IMR-90 (cell line): ENCODE results near the gene PC. TPM values are rescaled to one million over a fixed set of nuclear protein-coding genes. Genes with fewer than 3 reads are reported as not detected.

Experiments used
- ATAC-seq: fragments of 200-7000 bp; cut with Tn5 transposase; 2 replicates; pipeline ENCODE4 v1.9.1; 2020; ENCODE audit warnings: low read depth, mild to moderate bottlenecking, moderate library complexity
- BruUV-seq: library from RNA; stranded (reverse); fragments of 400-500 nt; replicated peaks from 2 replicates; lab custom pipeline; 2021; lab: Mats Ljungman, UMichigan
- CTCF ChIA-PET: fragments of 300-600 bp; formaldehyde crosslinking; extraction: SDS; loops from one replicate; lab custom pipeline; 2021; ENCODE audit warnings: antibody characterized with exemption; lab: Yijun Ruan, JAX
- POLR2A ChIA-PET: fragments of 300-600 bp; sonication (Branson Sonifier 250); formaldehyde crosslinking; loops from one replicate; lab custom pipeline; 2022; ENCODE audit warnings: antibody characterized with exemption; ENCODE audit not compliant: unreplicated experiment; lab: Charles Lee
- DNase-seq: peaks from one replicate; pipeline ENCODE4 v3.0.0; 2013
- H2AFZ ChIP-seq: replicated peaks from 2 replicates; pipeline ENCODE3; 2013; ENCODE audit warnings: low read length, mild to moderate bottlenecking; ENCODE audit not compliant: poor library complexity
- H2AK5ac ChIP-seq: 2 replicates; pipeline ENCODE4 v1.6.1; 2013; ENCODE audit warnings: low read depth, low read length, inconsistent platforms
- H2AK9ac ChIP-seq: replicated peaks from 2 replicates; pipeline ENCODE3; 2013; ENCODE audit warnings: mild to moderate bottlenecking, low read depth, low read length, moderate library complexity; ENCODE audit not compliant: poor library complexity
- H2BK120ac ChIP-seq: 2 replicates; pipeline ENCODE4 v1.6.1; 2013; ENCODE audit warnings: low read depth, low read length, inconsistent platforms
- H2BK15ac ChIP-seq: 3 replicates; pipeline ENCODE4 v1.6.1; 2013; ENCODE audit warnings: low read depth, low read length, inconsistent platforms
- H2BK20ac ChIP-seq: 2 replicates; pipeline ENCODE4 v1.6.1; 2013; ENCODE audit warnings: low read depth, mild to moderate bottlenecking, inconsistent platforms, low read length, moderate library complexity
- H2BK5ac ChIP-seq: 2 replicates; pipeline ENCODE4 v1.6.1; 2013; ENCODE audit warnings: mild to moderate bottlenecking, low read depth, low read length, inconsistent platforms; ENCODE audit not compliant: poor library complexity, severe bottlenecking
- H3K14ac ChIP-seq: replicated peaks from 2 replicates; pipeline ENCODE4 v1.6.1; 2013; ENCODE audit warnings: low read depth, low read length, inconsistent platforms
- H3K18ac ChIP-seq: 2 replicates; pipeline ENCODE4 v1.6.1; 2013; ENCODE audit warnings: low read depth, low read length, control low read depth
- H3K23ac ChIP-seq: 2 replicates; pipeline ENCODE4 v1.6.1; 2013; ENCODE audit warnings: low read depth, low read length, inconsistent platforms
- H3K27ac ChIP-seq: 2 replicates; pipeline ENCODE4 v1.5.1; 2013; ENCODE audit warnings: mild to moderate bottlenecking, control low read depth, low read length; ENCODE audit not compliant: insufficient read depth
- H3K27me3 ChIP-seq: 2 replicates; pipeline ENCODE4 v1.6.1; 2013; ENCODE audit warnings: low read length; ENCODE audit not compliant: control insufficient read depth, insufficient read depth
- H3K36me3 ChIP-seq: 2 replicates; pipeline ENCODE4 v1.6.1; 2013; ENCODE audit warnings: low read length, mixed read lengths; ENCODE audit not compliant: control insufficient read depth, insufficient read depth
- H3K4ac ChIP-seq: 2 replicates; pipeline ENCODE4 v1.6.1; 2013; ENCODE audit warnings: low read depth, low read length, inconsistent platforms
- H3K4me1 ChIP-seq: 2 replicates; pipeline ENCODE4 v1.6.1; 2013; ENCODE audit warnings: low read length, mixed read lengths; ENCODE audit not compliant: control insufficient read depth, insufficient read depth
- H3K4me2 ChIP-seq: 2 replicates; pipeline ENCODE4 v1.6.1; 2013; ENCODE audit warnings: low read depth, mild to moderate bottlenecking, control low read depth, low read length, moderate library complexity
- H3K4me3 ChIP-seq: 2 replicates; pipeline ENCODE4 v1.5.1; 2013; ENCODE audit warnings: low read depth, mild to moderate bottlenecking, control low read depth, low read length, moderate library complexity; ENCODE audit not compliant: insufficient read depth
- H3K56ac ChIP-seq: 2 replicates; pipeline ENCODE4 v1.6.1; 2013; ENCODE audit warnings: low read length, inconsistent platforms; ENCODE audit not compliant: insufficient read depth; ENCODE audit errors: extremely low read depth
- H3K79me1 ChIP-seq, 2 experiments: 2 replicates each; pipeline ENCODE4 v1.6.1; 2013; ENCODE audit warnings: low read length in 2 of 2, inconsistent platforms in 1 of 2, low read depth in 1 of 2
- H3K9ac ChIP-seq: 2 replicates; pipeline ENCODE4 v1.6.1; 2013; ENCODE audit warnings: low read depth, low read length, control low read depth
- H3K9me1 ChIP-seq: 2 replicates; pipeline ENCODE4 v1.6.1; 2013; ENCODE audit warnings: low read length, inconsistent platforms; ENCODE audit not compliant: insufficient read depth
- H3K9me3 ChIP-seq: 2 replicates; pipeline ENCODE4 v1.6.1; 2013; ENCODE audit warnings: low read length; ENCODE audit not compliant: control insufficient read depth, insufficient read depth
- H4K20me1 ChIP-seq: 2 replicates; pipeline ENCODE4 v1.6.1; 2013; ENCODE audit warnings: low read length, inconsistent platforms; ENCODE audit not compliant: insufficient read depth
- H4K5ac ChIP-seq: 2 replicates; pipeline ENCODE4 v1.6.1; 2013; ENCODE audit warnings: mild to moderate bottlenecking, low read depth, low read length, control low read depth
- H4K8ac ChIP-seq, 2 experiments: 2 replicates each; pipeline ENCODE4 v1.6.1; 2013; ENCODE audit warnings: low read depth in 2 of 2, low read length in 2 of 2, control low read depth in 1 of 2, inconsistent platforms in 1 of 2
- H4K91ac ChIP-seq: 2 replicates; pipeline ENCODE4 v1.6.1; 2013; ENCODE audit warnings: low read depth, low read length, inconsistent platforms; ENCODE audit not compliant: insufficient read depth
- BHLHE40 ChIP-seq: fragments of 150-350 bp; IDR thresholded peaks from 2 replicates; pipeline ENCODE4 v1.6.1; 2016; ENCODE audit warnings: mild to moderate bottlenecking, low read depth, low read length
- CEBPB ChIP-seq: IDR thresholded peaks from 2 replicates; pipeline ENCODE4 v1.6.1; 2012; ENCODE audit warnings: low read depth, low read length, improper control_type of control experiment
- CHD1 ChIP-seq: IDR thresholded peaks from 2 replicates; pipeline ENCODE4 v1.6.1; 2012; ENCODE audit warnings: low read depth, low read length, improper control_type of control experiment
- FOS ChIP-seq: fragments of 150-350 bp; IDR thresholded peaks from 2 replicates; pipeline ENCODE4 v1.6.1; 2016; ENCODE audit warnings: low read depth, low read length
- MAFK ChIP-seq: IDR thresholded peaks from 2 replicates; pipeline ENCODE4 v1.6.1; 2012; ENCODE audit warnings: low read depth, low read length, improper control_type of control experiment
- RAD21 ChIP-seq: IDR thresholded peaks from 2 replicates; pipeline ENCODE4 v1.6.1; 2012; ENCODE audit warnings: low read length, improper control_type of control experiment
- RCOR1 ChIP-seq: IDR thresholded peaks from 2 replicates; pipeline ENCODE4 v1.6.1; 2012; ENCODE audit warnings: mild to moderate bottlenecking, low read length, improper control_type of control experiment; ENCODE audit not compliant: insufficient replicate concordance
- RFX5 ChIP-seq: IDR thresholded peaks from 2 replicates; pipeline ENCODE4 v1.8.0; 2012; ENCODE audit warnings: low read depth, mild to moderate bottlenecking, low read length, moderate library complexity
- SMC3 ChIP-seq: fragments of 150-350 bp; IDR thresholded peaks from 2 replicates; pipeline ENCODE4 v1.6.1; 2016; ENCODE audit warnings: low read depth, mild to moderate bottlenecking, antibody characterized with exemption, low read length, moderate library complexity
- WGBS, 2 experiments: methylation state at CpG; one replicate each; pipeline versions ENCODE4 v1.1.5 to v1.1.7; 2013; ENCODE audit warnings: missing lambda C conversion rate in 2 of 2; ENCODE audit not compliant: insufficient read length in 1 of 2; ENCODE audit errors: extremely low coverage in 2 of 2; 5-methylcytosine and 5-hydroxymethylcytosine counted together
- dilution Hi-C: fragments of 300-500 bp; cut with HindIII; formaldehyde crosslinking; loops from one replicate; pipeline ENCODE4 v1.14.3; 2018; ENCODE audit warnings: low sequenced_read_pairs; ENCODE audit not compliant: unreplicated experiment
- in situ Hi-C: fragments of 300-500 bp; cut with MboI; formaldehyde crosslinking; loops from 3 replicates; pipeline ENCODE4 v1.14.3; 2019; ENCODE audit warnings: low sequenced_read_pairs, inconsistent platforms, mixed read lengths
- intact Hi-C: fragments of 100-400 bp; cut with micrococcal nuclease; formaldehyde crosslinking; loops from 2 replicates; pipeline ENCODE4 v1.10.0; 2022
- polyA plus RNA-seq, 3 experiments: library from polyadenylated mRNA; depleted of rRNA; stranded (reverse); fragments of >200 nt; gene quantifications; 2 replicates each; pipeline ENCODE4 v1.2.3, GENCODE V29; 2012; ENCODE audit warnings: low replicate concordance in 1 of 3
- total RNA-seq: library from RNA; depleted of rRNA; stranded (reverse); fragments of >200 nt; gene quantifications from 2 replicates; pipeline ENCODE4 v1.2.3, GENCODE V29; 2012
- TF ChIP-seq, protein P1 (sequence below): fragments of 150-350 bp; IDR thresholded peaks from 2 replicates; pipeline ENCODE4 v1.6.1; 2017; ENCODE audit warnings: mild to moderate bottlenecking, antibody characterized with exemption, low read length, low read depth
- TF ChIP-seq, protein P2 (sequence below): conservative IDR thresholded peaks from 2 replicates; pipeline ENCODE4 v1.5.1; 2012; ENCODE audit warnings: mild to moderate bottlenecking, low read depth, low read length, improper control_type of control experiment
- TF ChIP-seq, protein P3 (sequence below): fragments of 150-350 bp; IDR thresholded peaks from 2 replicates; pipeline ENCODE4 v1.6.1; 2016; ENCODE audit warnings: low read depth, mild to moderate bottlenecking, low read length, moderate library complexity, borderline replicate concordance

PC gene
- total and polyA plus RNA-seq, 2 of the 4 experiments (the other 2 are of a cell fraction): 13.6 to 15.7 TPM

DNA sequence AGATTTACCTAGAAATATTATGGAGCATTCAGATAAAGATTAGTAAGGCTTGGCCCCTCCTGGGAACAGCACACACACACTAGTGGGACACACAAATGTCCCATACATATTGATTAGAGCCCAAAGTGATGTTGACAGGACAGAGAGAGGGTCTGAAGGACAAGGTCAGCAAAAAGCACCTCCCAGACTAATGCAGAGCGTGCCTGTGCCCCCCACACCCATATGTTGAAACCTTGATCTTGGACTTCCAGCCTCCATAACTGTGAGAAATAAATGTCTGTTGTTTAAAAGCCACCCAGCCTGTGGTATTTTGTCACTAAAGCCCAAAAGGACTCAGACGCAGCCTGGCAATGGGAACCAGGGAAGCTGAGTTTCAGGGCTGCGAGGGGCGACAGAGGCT is 73.7 kb downstream of the PC start:
- intact Hi-C loops: loop anchor here (5.0 kb wide), 1 partner anchor 73 kb away; the partner anchor contains the start of gene PC
- ATAC-seq (no peak), DNase-seq (no peak)

More for the DNA sequence above, 73.7 kb downstream of the PC start:
- Histone ChIP-seq H2BK120ac (peak overlapping the region; percentile 10; the same call in 1 of the 2 replicates), H4K8ac (peak overlapping the region in 1 of 2 experiments; percentile 21; a peak in 1 of 4 replicates), H3K27me3 (no peaks in the 10 kb centered on the region), H2AFZ (no peak overlapping the region), H3K9me1 (peaks cover 12% of the 10 kb centered on the region; the same call in 1 of the 2 replicates), H3K14ac (no peak overlapping the region; the same call in 1 of the 2 replicates), H2BK20ac (peak overlapping the region; percentile 57; the same call in 1 of the 2 replicates), H3K36me3 (peaks cover 2% of the 10 kb centered on the region; the same call in 1 of the 2 replicates), H4K91ac (peak overlapping the region; percentile 21; the same call in 1 of the 2 replicates), H3K23ac (peak overlapping the region; percentile 71; the same call in 1 of the 2 replicates), H3K4me3 (no peak overlapping the region), H4K20me1 (no peaks in the 10 kb centered on the region), H3K9ac (no peak overlapping the region), H2AK5ac (peak overlapping the region; percentile 86), H3K18ac (peak overlapping the region; percentile 5; the same call in 1 of the 2 replicates), H3K9me3 (no peaks in the 10 kb centered on the region), H2AK9ac (no peak overlapping the region), H3K27ac (no peak overlapping the region), H3K4me2 (no peak overlapping the region), H3K4ac (peak overlapping the region; percentile 58), H3K56ac (no peak overlapping the region), H2BK15ac (peak overlapping the region; percentile 53; the same call in 2 of the 3 replicates), H4K5ac (no peak overlapping the region), H3K4me1 (peaks cover 35% of the 10 kb centered on the region), H2BK5ac (no peak overlapping the region), H3K79me1 (peaks cover 0 to 25% of the 10 kb centered on the region in 2 experiments; a peak in 2 of 4 replicates)
- TF ChIP-seq, protein P1, sequence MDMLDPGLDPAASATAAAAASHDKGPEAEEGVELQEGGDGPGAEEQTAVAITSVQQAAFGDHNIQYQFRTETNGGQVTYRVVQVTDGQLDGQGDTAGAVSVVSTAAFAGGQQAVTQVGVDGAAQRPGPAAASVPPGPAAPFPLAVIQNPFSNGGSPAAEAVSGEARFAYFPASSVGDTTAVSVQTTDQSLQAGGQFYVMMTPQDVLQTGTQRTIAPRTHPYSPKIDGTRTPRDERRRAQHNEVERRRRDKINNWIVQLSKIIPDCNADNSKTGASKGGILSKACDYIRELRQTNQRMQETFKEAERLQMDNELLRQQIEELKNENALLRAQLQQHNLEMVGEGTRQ: no peak
- TF ChIP-seq RAD21: no peak
- TF ChIP-seq FOS: no peak
- no peak for TF ChIP-seq SMC3
- TF ChIP-seq, protein P2, sequence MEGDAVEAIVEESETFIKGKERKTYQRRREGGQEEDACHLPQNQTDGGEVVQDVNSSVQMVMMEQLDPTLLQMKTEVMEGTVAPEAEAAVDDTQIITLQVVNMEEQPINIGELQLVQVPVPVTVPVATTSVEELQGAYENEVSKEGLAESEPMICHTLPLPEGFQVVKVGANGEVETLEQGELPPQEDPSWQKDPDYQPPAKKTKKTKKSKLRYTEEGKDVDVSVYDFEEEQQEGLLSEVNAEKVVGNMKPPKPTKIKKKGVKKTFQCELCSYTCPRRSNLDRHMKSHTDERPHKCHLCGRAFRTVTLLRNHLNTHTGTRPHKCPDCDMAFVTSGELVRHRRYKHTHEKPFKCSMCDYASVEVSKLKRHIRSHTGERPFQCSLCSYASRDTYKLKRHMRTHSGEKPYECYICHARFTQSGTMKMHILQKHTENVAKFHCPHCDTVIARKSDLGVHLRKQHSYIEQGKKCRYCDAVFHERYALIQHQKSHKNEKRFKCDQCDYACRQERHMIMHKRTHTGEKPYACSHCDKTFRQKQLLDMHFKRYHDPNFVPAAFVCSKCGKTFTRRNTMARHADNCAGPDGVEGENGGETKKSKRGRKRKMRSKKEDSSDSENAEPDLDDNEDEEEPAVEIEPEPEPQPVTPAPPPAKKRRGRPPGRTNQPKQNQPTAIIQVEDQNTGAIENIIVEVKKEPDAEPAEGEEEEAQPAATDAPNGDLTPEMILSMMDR: no peak
- TF ChIP-seq CEBPB: no peak
- TF ChIP-seq, protein P3, sequence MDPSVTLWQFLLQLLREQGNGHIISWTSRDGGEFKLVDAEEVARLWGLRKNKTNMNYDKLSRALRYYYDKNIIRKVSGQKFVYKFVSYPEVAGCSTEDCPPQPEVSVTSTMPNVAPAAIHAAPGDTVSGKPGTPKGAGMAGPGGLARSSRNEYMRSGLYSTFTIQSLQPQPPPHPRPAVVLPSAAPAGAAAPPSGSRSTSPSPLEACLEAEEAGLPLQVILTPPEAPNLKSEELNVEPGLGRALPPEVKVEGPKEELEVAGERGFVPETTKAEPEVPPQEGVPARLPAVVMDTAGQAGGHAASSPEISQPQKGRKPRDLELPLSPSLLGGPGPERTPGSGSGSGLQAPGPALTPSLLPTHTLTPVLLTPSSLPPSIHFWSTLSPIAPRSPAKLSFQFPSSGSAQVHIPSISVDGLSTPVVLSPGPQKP: no peak
- TF ChIP-seq MAFK: no peak
- no peak for TF ChIP-seq CHD1
- no peak for TF ChIP-seq RCOR1
- TF ChIP-seq RFX5: no peak
- TF ChIP-seq BHLHE40: no peak
- no TSS peak for BruUV-seq
- ChIA-PET CTCF (interaction anchor here (0.6 kb wide), 1 partner anchor 42 kb away, joined by 3 read pairs; no protein-coding TSS in a partner anchor), POLR2A (interaction anchor here (0.6 kb wide), 1 partner anchor 24 kb away, joined by 4 read pairs; no protein-coding TSS in a partner anchor)
- no CpG with 5 or more reads among the region's 4 CpGs for WGBS, 2 experiments
- dilution Hi-C loops: no loop called here
- in situ Hi-C loops: no loop called here
